ENCODE results near the gene CEACAM7.

Gene CEACAM7

DNA sequence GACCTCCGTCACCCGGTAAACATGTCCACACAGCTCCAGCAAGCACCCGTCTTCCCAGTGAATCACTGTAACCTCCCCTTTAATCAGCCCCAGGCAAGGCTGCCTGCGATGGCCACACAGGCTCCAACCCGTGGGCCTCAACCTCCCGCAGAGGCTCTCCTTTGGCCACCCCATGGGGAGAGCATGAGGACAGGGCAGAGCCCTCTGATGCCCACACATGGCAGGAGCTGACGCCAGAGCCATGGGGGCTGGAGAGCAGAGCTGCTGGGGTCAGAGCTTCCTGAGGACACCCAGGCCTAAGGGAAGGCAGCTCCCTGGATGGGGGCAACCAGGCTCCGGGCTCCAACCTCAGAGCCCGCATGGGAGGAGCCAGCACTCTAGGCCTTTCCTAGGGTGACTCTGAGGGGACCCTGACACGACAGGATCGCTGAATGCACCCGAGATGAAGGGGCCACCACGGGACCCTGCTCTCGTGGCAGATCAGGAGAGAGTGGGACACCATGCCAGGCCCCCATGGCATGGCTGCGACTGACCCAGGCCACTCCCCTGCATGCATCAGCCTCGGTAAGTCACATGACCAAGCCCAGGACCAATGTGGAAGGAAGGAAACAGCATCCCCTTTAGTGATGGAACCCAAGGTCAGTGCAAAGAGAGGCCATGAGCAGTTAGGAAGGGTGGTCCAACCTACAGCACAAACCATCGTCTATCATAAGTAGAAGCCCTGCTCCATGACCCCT, 11.3 kb upstream of the CEACAM7 start:
- no peak for TF ChIP-seq CTCF (IDR thresholded peaks at IDR 0.05)
- no peak for TF ChIP-seq ZFX (IDR thresholded peaks at IDR 0.05; ENCODE audit: borderline replicate concordance)
- H3K27ac ChIP-seq: no peak overlapping the region

DNA sequence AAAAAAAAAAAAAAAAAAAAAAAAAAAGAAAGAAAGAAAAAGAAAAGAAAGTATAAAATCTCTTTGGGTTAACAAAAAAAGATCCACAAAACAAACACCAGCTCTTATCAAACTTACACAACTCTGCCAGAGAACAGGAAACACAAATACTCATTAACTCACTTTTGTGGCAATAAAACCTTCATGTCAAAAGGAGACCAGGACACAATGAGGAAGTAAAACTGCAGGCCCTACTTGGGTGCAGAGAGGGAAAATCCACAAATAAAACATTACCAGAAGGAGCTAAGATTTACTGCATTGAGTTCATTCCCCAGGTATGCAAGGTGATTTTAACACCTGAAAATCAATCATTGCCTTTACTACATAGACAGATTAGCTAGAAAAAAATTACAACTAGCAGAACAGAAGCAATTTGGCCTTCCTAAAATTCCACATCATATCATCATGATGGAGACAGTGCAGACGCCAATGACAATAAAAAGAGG, 10.7 kb upstream of the CEACAM7 start:
- TF ChIP-seq CTCF (IDR thresholded peaks at IDR 0.05) (no peak), ZFX (IDR thresholded peaks at IDR 0.05; ENCODE audit: borderline replicate concordance) (no peak)
- H3K27ac ChIP-seq: no peak overlapping the region

DNA sequence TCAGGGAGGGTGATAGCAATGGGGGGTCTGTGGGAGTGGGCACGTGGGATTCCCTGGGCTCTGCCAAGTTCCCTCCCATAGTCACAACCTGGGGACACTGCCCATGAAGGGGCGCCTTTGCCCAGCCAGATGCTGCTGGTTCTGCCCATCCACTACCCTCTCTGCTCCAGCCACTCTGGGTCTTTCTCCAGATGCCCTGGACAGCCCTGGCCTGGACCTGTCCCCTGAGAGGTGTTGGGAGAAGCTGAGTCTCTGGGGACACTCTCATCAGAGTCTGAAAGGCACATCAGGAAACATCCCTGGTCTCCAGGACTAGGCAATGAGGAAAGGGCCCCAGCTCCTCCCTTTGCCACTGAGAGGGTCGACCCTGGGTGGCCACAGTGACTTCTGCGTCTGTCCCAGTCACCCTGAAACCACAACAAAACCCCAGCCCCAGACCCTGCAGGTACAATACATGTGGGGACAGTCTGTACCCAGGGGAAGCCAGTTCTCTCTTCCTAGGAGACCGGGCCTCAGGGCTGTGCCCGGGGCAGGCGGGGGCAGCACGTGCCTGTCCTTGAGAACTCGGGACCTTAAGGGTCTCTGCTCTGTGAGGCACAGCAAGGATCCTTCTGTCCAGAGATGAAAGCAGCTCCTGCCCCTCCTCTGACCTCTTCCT, 9.3 kb upstream of the CEACAM7 start:
- no peak for TF ChIP-seq ZFX (IDR thresholded peaks at IDR 0.05; ENCODE audit: borderline replicate concordance)
- TF ChIP-seq CTCF (IDR thresholded peaks at IDR 0.05): no peak
- no peak overlapping the region for H3K27ac ChIP-seq

GRCh38 chr19:41696402-41697197, 8.5 kb upstream of the CEACAM7 start:
- TF ChIP-seq CTCF (IDR thresholded peaks at IDR 0.05) (no peak), ZFX (IDR thresholded peaks at IDR 0.05; ENCODE audit: borderline replicate concordance) (no peak)
- no peak overlapping the region for H3K27ac ChIP-seq

- TF ChIP-seq CTCF (IDR thresholded peaks at IDR 0.05) (no peak), ZFX (IDR thresholded peaks at IDR 0.05; ENCODE audit: borderline replicate concordance) (no peak)
- no peak overlapping the region for H3K27ac ChIP-seq
Measured at GRCh38 chr19:41695745-41696144, 7.7 kb upstream of the CEACAM7 start.

- TF ChIP-seq ZFX (IDR thresholded peaks at IDR 0.05; ENCODE audit: borderline replicate concordance) (no peak), CTCF (IDR thresholded peaks at IDR 0.05) (no peak)
- H3K27ac ChIP-seq: no peak overlapping the region
Measured at GRCh38 chr19:41694831-41695635, 7.0 kb upstream of the CEACAM7 start.
